GM12878 (cell line): Measurements from ENCODE around the gene KIR2DL4. TPM values are rescaled to one million over a fixed set of nuclear protein-coding genes. Genes with fewer than 3 reads are reported as not detected.

ENCODE experiments used
- ATAC-seq: fragments of 200-7000 bp; cut with Tn5 transposase; 3 replicates; pipeline ENCODE4 v1.9.1; 2020; ENCODE audit warnings: mild to moderate bottlenecking, moderate library complexity
- BruUV-seq: library from RNA; stranded (reverse); fragments of 400-500 nt; replicated peaks from 2 replicates; lab custom pipeline; 2021; lab: Mats Ljungman, UMichigan
- CTCF ChIA-PET: fragments of 300-600 bp; sonication (Branson Sonifier 250); formaldehyde crosslinking; extraction: SDS; loops from one replicate; lab custom pipeline; 2021; ENCODE audit warnings: inconsistent platforms; lab: Yijun Ruan, JAX
- POLR2A ChIA-PET: fragments of 350-600 bp; formaldehyde crosslinking; extraction: SDS; loops from one replicate; lab custom pipeline; 2021; ENCODE audit warnings: inconsistent platforms; lab: Charles Lee
- RAD21 ChIA-PET: fragments of 300-600 bp; sonication (Branson Sonifier 250); formaldehyde crosslinking; loops from one replicate; lab custom pipeline; 2023; ENCODE audit warnings: antibody characterized with exemption; ENCODE audit not compliant: unreplicated experiment; lab: Charles Lee
- SMC1A ChIA-PET: fragments of 300-600 bp; sonication (Branson Sonifier 250); formaldehyde crosslinking; loops from one replicate; lab custom pipeline; 2023; ENCODE audit not compliant: unreplicated experiment, uncharacterized antibody; lab: Charles Lee
- DNase-seq: peaks from one replicate; pipeline ENCODE4 v3.0.0-alpha.2; 2011; ENCODE audit warnings: low read depth, low spot score
- FAIRE-seq: peaks from 3 replicates; lab custom pipeline; 2011; peaks lifted over from hg19 to GRCh38; lab: Jason Lieb, UNC
- H2AFZ ChIP-seq: 2 replicates; pipeline ENCODE4 v1.6.0; 2011; ENCODE audit warnings: low read depth, low read length, control low read depth; ENCODE audit not compliant: control insufficient read depth
- H3K27ac ChIP-seq: 2 replicates; pipeline ENCODE4 v1.5.1; 2011; ENCODE audit warnings: control low read depth; ENCODE audit not compliant: control insufficient read depth, insufficient read depth
- H3K27me3 ChIP-seq, 2 experiments: replicated peaks in 1 of 2; 2 replicates each; pipeline versions ENCODE4 v1.6.0 to v1.6.1; 2011; ENCODE audit warnings: low read length in 1 of 2; ENCODE audit not compliant: control insufficient read depth in 2 of 2, insufficient read depth in 2 of 2
- H3K36me3 ChIP-seq, 2 experiments: 2 replicates each; pipeline ENCODE4 v1.5.1; 2011; ENCODE audit warnings: low read length in 1 of 2; ENCODE audit not compliant: control insufficient read depth in 2 of 2, insufficient read depth in 2 of 2
- H3K4me1 ChIP-seq: 2 replicates; pipeline ENCODE4 v1.6.1; 2011; ENCODE audit warnings: mild to moderate bottlenecking, low read length, moderate library complexity, mixed read lengths; ENCODE audit not compliant: control insufficient read depth, insufficient read depth
- H3K4me2 ChIP-seq: 2 replicates; pipeline ENCODE4 v1.6.0; 2011; ENCODE audit warnings: control low read depth; ENCODE audit not compliant: control insufficient read depth, insufficient read depth
- H3K4me3 ChIP-seq: fragments of 200-600 bp; sonication (generic); 2 replicates; pipeline ENCODE4 v1.5.1; 2016
- H3K79me2 ChIP-seq: 2 replicates; pipeline ENCODE4 v1.6.0; 2011; ENCODE audit warnings: low read length; ENCODE audit not compliant: control insufficient read depth, insufficient read depth
- H3K9ac ChIP-seq: 2 replicates; pipeline ENCODE4 v1.8.0; 2011; ENCODE audit warnings: low read length, control low read depth, mixed read lengths; ENCODE audit not compliant: control insufficient read depth, insufficient read depth
- H3K9me3 ChIP-seq: replicated peaks from 3 replicates; pipeline ENCODE4 v1.5.1; 2011; ENCODE audit warnings: mild to moderate bottlenecking, low read length; ENCODE audit not compliant: control insufficient read depth, insufficient read depth
- H4K20me1 ChIP-seq: 2 replicates; pipeline ENCODE4 v1.6.0; 2011; ENCODE audit not compliant: control insufficient read depth, insufficient read depth
- MEF2A ChIP-seq: IDR thresholded peaks from 2 replicates; pipeline ENCODE4 v1.6.1; 2011; ENCODE audit warnings: low read depth, mild to moderate bottlenecking, low read length, moderate library complexity; ENCODE audit not compliant: insufficient read depth
- POLR2AphosphoS2 ChIP-seq: IDR thresholded peaks from 2 replicates; pipeline ENCODE4 v1.6.1; 2011; ENCODE audit warnings: low read depth, mild to moderate bottlenecking, low read length, improper control_type of control experiment, moderate library complexity
- TCF3 ChIP-seq: IDR thresholded peaks from 2 replicates; pipeline ENCODE4 v1.6.1; 2012; ENCODE audit warnings: low read depth, mild to moderate bottlenecking, low read length, borderline replicate concordance; ENCODE audit not compliant: insufficient read depth
- ZNF24 ChIP-seq: fragments of 450-650 bp; IDR thresholded peaks from 2 replicates; pipeline ENCODE4 v1.6.1; 2017; ENCODE audit warnings: antibody characterized with exemption, mild to moderate bottlenecking
- ZNF274 ChIP-seq: IDR thresholded peaks from one replicate; pipeline ENCODE4 v1.8.0; 2011; ENCODE audit not compliant: insufficient read length, insufficient read depth
- WGBS: methylation state at CpG from one replicate; pipeline ENCODE4 v1.1.6; 2016; ENCODE audit warnings: low lambda C conversion rate; ENCODE audit not compliant: insufficient replicate concordance, insufficient coverage; ENCODE audit errors: missing lambda C conversion rate; 5-methylcytosine and 5-hydroxymethylcytosine counted together
- in situ Hi-C: fragments of 300-500 bp; cut with MboI; formaldehyde crosslinking; loops from 9 replicates; pipeline ENCODE4 v1.14.3; 2018; ENCODE audit warnings: mixed read lengths
- intact Hi-C: fragments of 100-400 bp; cut with micrococcal nuclease; formaldehyde crosslinking; loops from one replicate; pipeline ENCODE4 v1.14.2; 2022; ENCODE audit not compliant: unreplicated experiment
- polyA plus RNA-seq, 11 experiments: library from polyadenylated mRNA; depleted of rRNA in 4 of 11; unstranded in 6 of 11; stranded (reverse) in 5 of 11; fragments of >200 nt; fragmentation: Nextera tagmentation in 4 of 11; fragmentation: Illumina TruSeq in 1 of 11; extraction: Ambion mirVana in 4 of 11; extraction: Trizol in 1 of 11; gene quantifications; 1 replicate in 1 of 11; 2 replicates in 10 of 11; pipeline versions ENCODE4 v1.2.1 to v1.2.3, GENCODE V29; 2011 to 2016; ENCODE audit warnings: inconsistent platforms in 2 of 11, missing spikeins in 2 of 11, low read depth in 1 of 11
- total RNA-seq, 4 experiments: library from RNA; depleted of rRNA in 3 of 4; stranded (reverse); fragments of >200 nt in 3 of 4; fragmentation: Illumina TruSeq in 1 of 4; extraction: Trizol in 1 of 4; gene quantifications; 2 replicates each; pipeline versions ENCODE4 v1.2.1 to v1.2.3, GENCODE V29; 2013 to 2021
- TF ChIP-seq, protein P1 (sequence below): fragments of 150-350 bp; IDR thresholded peaks from 2 replicates; pipeline ENCODE4 v1.6.1; 2016; ENCODE audit warnings: low read depth, low read length

The KIR2DL4 gene
- total and polyA plus RNA-seq, 10 of the 15 experiments (the other 5 are each of a cell fraction or from before 2014, with no cell fraction given): 0.22 TPM; not detected in 9

DNA sequence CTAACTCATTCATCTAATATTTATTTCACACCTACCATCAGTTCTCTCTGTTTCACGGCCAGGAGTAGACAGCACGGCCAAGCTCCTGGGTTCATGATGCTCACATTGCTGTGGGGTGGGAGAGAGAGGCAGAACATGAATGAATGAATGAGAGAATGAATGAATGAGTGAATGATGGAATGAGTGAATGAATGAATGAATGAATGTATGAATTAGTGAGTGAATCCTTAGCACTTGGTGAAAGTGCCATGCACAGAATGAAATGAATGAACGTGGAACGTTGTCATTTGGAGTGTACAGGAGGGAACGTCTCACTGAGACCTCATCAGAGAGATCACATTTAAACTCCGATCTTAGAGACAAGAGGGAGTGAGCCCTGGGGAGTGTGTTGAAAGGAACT, 11.9 kb upstream of the KIR2DL4 start:
- WGBS: 65% methylated on average over 6 of the region's 6 CpGs
- FAIRE-seq (no peak), DNase-seq (no peak), ATAC-seq (no peak)
- POLR2A ChIA-PET: no interaction called here
- Histone ChIP-seq H3K4me1 (no peaks in the 10 kb centered on the region), H3K36me3 (no peaks in the 10 kb centered on the region), H3K27me3 (no peaks in the 10 kb centered on the region), H3K9me3 (no peaks in the 10 kb centered on the region), H3K9ac (no peak overlapping the region), H4K20me1 (no peaks in the 10 kb centered on the region), H3K27ac (no peak overlapping the region), H3K79me2 (no peaks in the 10 kb centered on the region), H2AFZ (no peak overlapping the region), H3K4me2 (no peak overlapping the region), H3K4me3 (no peak overlapping the region)
- RAD21 ChIA-PET: no interaction called here
- CTCF ChIA-PET: no interaction called here
- BruUV-seq: no TSS peak
- TF ChIP-seq MEF2A (no peak), ZNF24 (peak; percentile 88)
- TF ChIP-seq, protein P1, sequence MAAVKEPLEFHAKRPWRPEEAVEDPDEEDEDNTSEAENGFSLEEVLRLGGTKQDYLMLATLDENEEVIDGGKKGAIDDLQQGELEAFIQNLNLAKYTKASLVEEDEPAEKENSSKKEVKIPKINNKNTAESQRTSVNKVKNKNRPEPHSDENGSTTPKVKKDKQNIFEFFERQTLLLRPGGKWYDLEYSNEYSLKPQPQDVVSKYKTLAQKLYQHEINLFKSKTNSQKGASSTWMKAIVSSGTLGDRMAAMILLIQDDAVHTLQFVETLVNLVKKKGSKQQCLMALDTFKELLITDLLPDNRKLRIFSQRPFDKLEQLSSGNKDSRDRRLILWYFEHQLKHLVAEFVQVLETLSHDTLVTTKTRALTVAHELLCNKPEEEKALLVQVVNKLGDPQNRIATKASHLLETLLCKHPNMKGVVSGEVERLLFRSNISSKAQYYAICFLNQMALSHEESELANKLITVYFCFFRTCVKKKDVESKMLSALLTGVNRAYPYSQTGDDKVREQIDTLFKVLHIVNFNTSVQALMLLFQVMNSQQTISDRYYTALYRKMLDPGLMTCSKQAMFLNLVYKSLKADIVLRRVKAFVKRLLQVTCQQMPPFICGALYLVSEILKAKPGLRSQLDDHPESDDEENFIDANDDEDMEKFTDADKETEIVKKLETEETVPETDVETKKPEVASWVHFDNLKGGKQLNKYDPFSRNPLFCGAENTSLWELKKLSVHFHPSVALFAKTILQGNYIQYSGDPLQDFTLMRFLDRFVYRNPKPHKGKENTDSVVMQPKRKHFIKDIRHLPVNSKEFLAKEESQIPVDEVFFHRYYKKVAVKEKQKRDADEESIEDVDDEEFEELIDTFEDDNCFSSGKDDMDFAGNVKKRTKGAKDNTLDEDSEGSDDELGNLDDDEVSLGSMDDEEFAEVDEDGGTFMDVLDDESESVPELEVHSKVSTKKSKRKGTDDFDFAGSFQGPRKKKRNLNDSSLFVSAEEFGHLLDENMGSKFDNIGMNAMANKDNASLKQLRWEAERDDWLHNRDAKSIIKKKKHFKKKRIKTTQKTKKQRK: no peak
- SMC1A ChIA-PET: no interaction called here
- in situ Hi-C loops (no loop called here), intact Hi-C loops (no loop called here)

DNA sequence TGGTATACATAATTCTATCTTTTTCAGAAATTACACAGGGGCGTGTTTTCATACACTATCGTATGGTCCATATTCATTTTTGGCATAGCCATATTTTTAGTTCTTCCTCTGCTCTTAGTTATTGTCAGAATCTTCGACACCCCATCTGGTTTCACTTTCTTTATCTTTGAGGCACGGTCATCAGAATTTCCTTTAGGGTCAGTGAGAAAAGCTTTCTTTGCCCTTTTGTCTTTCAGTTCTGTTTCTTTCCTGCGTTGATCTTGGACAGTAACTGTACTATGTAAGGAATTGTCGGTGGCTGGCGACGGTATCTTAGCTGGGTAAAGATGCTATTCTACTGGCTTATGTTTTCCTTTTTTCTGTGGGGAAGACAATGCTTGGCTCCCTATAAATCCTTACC, 10.6 kb upstream of the KIR2DL4 start:
- H3K4me3 ChIP-seq: no peak overlapping the region
- H3K27me3 ChIP-seq: no peaks in the 10 kb centered on the region
- ChIA-PET CTCF (interaction anchor here (0.8 kb wide), 1 partner anchor 19 kb away, joined by 3 read pairs; no protein-coding TSS in a partner anchor), SMC1A (no interaction called here), POLR2A (no interaction called here), RAD21 (no interaction called here)
- FAIRE-seq: peak; percentile 57
- no peaks in the 10 kb centered on the region for H3K79me2 ChIP-seq
- H3K36me3 ChIP-seq: no peaks in the 10 kb centered on the region
- intact Hi-C loops: no loop called here
- TF ChIP-seq POLR2AphosphoS2 (no peak), TCF3 (no peak), ZNF274 (no peak)
- H4K20me1 ChIP-seq: no peaks in the 10 kb centered on the region
- in situ Hi-C loops: no loop called here
- no TSS peak for BruUV-seq
- H3K4me1 ChIP-seq: no peaks in the 10 kb centered on the region
- peak; percentile 23 for DNase-seq
- H3K9ac ChIP-seq: no peak overlapping the region
- H3K4me2 ChIP-seq: peak overlapping the region; percentile 69
- no peak overlapping the region for H3K27ac ChIP-seq
- peak overlapping the region; percentile 66 for H2AFZ ChIP-seq
- under 1% methylated on average over 8 of the region's 8 CpGs for WGBS
- peak; percentile 49; the same call in 2 of the 3 replicates for ATAC-seq
- no peaks in the 10 kb centered on the region for H3K9me3 ChIP-seq
